Calu3 (cell line): ENCODE data around the gene KDELR1. TPM values are rescaled to one million over a fixed set of nuclear protein-coding genes. Genes with fewer than 3 reads are reported as not detected.

Experiments
- BruUV-seq: library from RNA; stranded (reverse); fragments of 400-500 nt; replicated peaks from 2 replicates; lab custom pipeline; 2021; lab: Mats Ljungman, UMichigan
- CTCF ChIA-PET: fragments of 300-600 bp; sonication (Branson Sonifier 250); formaldehyde crosslinking; loops from one replicate; lab custom pipeline; 2022; ENCODE audit warnings: antibody characterized with exemption; lab: Charles Lee
- DNase-seq: peaks from one replicate; pipeline ENCODE4 v3.0.0; 2022
- H3K27ac Mint-ChIP-seq: one replicate; pipeline ENCODE4 v1.8.0; 2022; ENCODE audit warnings: mixed read lengths; ENCODE audit not compliant: unreplicated experiment
- H3K27me3 Mint-ChIP-seq: one replicate; pipeline ENCODE4 v1.8.0; 2022; ENCODE audit warnings: mixed read lengths; ENCODE audit not compliant: unreplicated experiment
- H3K36me3 Mint-ChIP-seq: one replicate; pipeline ENCODE4 v1.8.0; 2022; ENCODE audit warnings: mild to moderate bottlenecking, moderate library complexity, mixed read lengths; ENCODE audit not compliant: insufficient read depth, unreplicated experiment
- H3K4me1 Mint-ChIP-seq: one replicate; pipeline ENCODE4 v1.8.0; 2022; ENCODE audit warnings: mild to moderate bottlenecking, low read depth, mixed read lengths; ENCODE audit not compliant: unreplicated experiment
- H3K4me3 Mint-ChIP-seq: one replicate; pipeline ENCODE4 v1.8.0; 2022; ENCODE audit warnings: mild to moderate bottlenecking, low read depth, moderate library complexity, mixed read lengths; ENCODE audit not compliant: unreplicated experiment
- H3K9me3 Mint-ChIP-seq: one replicate; pipeline ENCODE4 v1.8.0; 2022; ENCODE audit warnings: low read depth, mixed read lengths; ENCODE audit not compliant: unreplicated experiment
- intact Hi-C: fragments of 100-400 bp; cut with micrococcal nuclease; formaldehyde crosslinking; loops from one replicate; pipeline ENCODE4 v1.10.0; 2022; ENCODE audit not compliant: unreplicated experiment
- total RNA-seq: library from RNA; stranded (reverse); gene quantifications from 2 replicates; pipeline ENCODE4 v1.2.3, GENCODE V29; 2022
- TF ChIP-seq, protein P1 (sequence below): fragments of 200-600 bp; IDR thresholded peaks from one replicate; pipeline ENCODE4 v1.8.0; 2022; ENCODE audit warnings: antibody characterized with exemption; ENCODE audit not compliant: unreplicated experiment

KDELR1 gene
- total RNA-seq, 1 experiment from 2014 or later: 194 TPM

DNA sequence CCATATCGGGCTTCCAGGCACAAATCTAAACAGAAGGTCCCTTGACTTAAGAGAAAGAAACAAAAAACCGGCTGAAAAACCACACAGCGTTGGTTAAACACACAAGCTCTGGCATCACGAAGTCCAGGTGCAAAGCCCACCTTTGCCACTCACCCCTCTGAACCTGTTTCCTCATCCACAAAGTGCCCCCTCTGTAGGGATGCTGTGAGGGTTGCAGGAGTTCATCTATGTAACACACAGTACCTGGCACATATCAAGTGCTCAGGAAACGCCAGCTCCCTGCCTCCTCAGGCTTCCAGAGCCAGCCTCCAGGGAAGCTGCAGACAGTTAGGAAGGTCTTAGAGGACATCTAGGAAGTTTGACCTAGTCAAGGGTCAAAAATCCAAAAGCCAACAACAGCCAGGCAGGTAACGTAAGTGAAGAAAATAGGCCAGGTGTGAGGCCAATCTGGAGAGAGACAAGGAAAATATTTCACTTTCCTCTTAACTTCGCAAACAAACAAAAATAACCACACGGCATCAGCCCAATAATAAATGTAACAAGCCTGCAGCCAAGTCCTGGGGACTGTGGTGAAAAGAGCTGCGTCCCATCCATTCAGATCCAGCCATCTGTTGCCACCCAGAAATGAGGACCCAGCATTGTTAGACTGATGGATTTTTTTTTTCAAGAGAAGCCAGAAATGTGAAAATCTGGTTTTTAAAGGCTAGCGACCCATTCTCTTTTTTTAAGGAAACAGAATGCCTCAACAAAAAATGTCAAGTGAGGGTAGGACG is 10.0 kb downstream of the KDELR1 start:
- Mint-ChIP-seq H3K27me3 (no peaks in the 10 kb centered on the region), H3K4me3 (no peak overlapping the region), H3K9me3 (no peaks in the 10 kb centered on the region), H3K36me3 (peaks cover 51% of the 10 kb centered on the region), H3K27ac (no peak overlapping the region), H3K4me1 (no peaks in the 10 kb centered on the region)
- DNase-seq: no peak
- no TSS peak for BruUV-seq
- intact Hi-C loops: no loop called here
- TF ChIP-seq, protein P1, sequence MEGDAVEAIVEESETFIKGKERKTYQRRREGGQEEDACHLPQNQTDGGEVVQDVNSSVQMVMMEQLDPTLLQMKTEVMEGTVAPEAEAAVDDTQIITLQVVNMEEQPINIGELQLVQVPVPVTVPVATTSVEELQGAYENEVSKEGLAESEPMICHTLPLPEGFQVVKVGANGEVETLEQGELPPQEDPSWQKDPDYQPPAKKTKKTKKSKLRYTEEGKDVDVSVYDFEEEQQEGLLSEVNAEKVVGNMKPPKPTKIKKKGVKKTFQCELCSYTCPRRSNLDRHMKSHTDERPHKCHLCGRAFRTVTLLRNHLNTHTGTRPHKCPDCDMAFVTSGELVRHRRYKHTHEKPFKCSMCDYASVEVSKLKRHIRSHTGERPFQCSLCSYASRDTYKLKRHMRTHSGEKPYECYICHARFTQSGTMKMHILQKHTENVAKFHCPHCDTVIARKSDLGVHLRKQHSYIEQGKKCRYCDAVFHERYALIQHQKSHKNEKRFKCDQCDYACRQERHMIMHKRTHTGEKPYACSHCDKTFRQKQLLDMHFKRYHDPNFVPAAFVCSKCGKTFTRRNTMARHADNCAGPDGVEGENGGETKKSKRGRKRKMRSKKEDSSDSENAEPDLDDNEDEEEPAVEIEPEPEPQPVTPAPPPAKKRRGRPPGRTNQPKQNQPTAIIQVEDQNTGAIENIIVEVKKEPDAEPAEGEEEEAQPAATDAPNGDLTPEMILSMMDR: no peak
- CTCF ChIA-PET: interaction anchor here (0.5 to 0.6 kb wide), 2 partner anchors 109 to 1107 kb away, joined by 3 to 5 read pairs; no protein-coding TSS in a partner anchor

DNA sequence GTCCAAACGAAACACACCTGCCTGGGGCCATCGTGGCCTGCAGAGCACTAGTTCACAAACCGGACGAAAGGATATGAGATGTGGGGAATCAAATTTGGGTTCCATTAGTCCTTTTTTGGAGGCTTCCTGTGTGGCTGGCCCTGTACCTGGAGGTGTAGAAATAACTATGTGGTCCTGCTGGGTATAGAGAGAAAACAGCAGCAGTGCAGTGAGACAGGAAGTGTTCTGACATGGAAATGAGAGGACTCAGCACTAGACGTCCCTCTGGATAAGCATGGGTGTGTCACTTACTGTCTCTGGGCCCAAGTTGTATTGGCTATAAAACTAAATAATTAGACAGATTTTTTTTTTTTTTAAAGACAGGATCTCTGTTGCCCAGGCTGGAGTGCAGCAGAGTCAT is 12.3 kb downstream of the KDELR1 start:
- no peaks in the 10 kb centered on the region for H3K27me3 Mint-ChIP-seq
- TF ChIP-seq, protein P1: no peak
- no peaks in the 10 kb centered on the region for H3K4me1 Mint-ChIP-seq
- H3K4me3 Mint-ChIP-seq: no peak overlapping the region
- CTCF ChIA-PET: no interaction called here
- no peak overlapping the region for H3K27ac Mint-ChIP-seq
- BruUV-seq: no TSS peak
- H3K36me3 Mint-ChIP-seq: peaks cover 29% of the 10 kb centered on the region
- H3K9me3 Mint-ChIP-seq: no peaks in the 10 kb centered on the region
- intact Hi-C loops: no loop called here
- DNase-seq: no peak

DNA sequence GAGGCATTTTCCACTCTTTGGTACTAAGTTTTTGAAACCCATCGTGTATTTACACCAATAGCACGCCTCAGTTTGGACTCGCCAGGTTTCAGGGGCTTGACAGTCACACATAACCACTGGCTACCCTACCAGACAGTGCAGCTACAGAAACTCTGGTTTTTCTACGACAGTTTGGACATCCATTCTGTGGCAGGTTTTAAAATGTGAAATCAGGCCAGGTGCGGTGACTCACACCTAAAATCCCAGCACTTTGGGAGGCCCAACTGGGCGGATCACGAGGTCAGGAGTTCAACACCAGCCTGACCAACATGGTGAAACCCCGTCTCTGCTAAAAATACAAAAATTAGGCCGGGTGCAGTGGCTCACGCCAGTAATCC is 13.2 kb downstream of the KDELR1 start:
- no TSS peak for BruUV-seq
- Mint-ChIP-seq H3K36me3 (peaks cover 25% of the 10 kb centered on the region), H3K4me3 (no peak overlapping the region), H3K27me3 (peaks cover 4% of the 10 kb centered on the region), H3K4me1 (no peaks in the 10 kb centered on the region), H3K27ac (no peak overlapping the region), H3K9me3 (no peaks in the 10 kb centered on the region)
- CTCF ChIA-PET: no interaction called here
- intact Hi-C loops: no loop called here
- TF ChIP-seq, protein P1: no peak
- no peak for DNase-seq

DNA sequence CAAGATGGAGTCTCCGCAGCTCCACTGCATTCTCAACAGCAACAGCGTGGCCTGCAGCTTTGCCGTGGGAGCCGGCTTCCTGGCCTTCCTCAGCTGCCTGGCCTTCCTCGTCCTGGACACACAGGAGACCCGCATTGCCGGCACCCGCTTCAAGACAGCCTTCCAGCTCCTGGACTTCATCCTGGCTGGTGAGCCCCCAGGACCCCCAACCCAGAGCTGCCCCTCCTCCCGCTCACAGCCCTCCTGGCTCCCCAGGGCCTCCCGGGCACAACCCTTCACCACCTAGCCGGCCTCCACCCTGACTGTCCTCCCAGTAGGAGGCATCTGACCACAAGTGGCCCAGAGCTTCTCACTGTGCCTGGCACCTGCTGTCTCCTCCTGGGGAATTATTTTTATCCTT is 17.8 kb downstream of the KDELR1 start:
- Mint-ChIP-seq H3K36me3 (peaks cover 3% of the 10 kb centered on the region), H3K4me1 (no peaks in the 10 kb centered on the region), H3K4me3 (no peak overlapping the region), H3K27me3 (peaks cover 13% of the 10 kb centered on the region), H3K9me3 (no peaks in the 10 kb centered on the region), H3K27ac (no peak overlapping the region)
- DNase-seq: no peak
- BruUV-seq: no TSS peak
- TF ChIP-seq, protein P1: no peak
- intact Hi-C loops: no loop called here
- CTCF ChIA-PET: interaction anchor here (0.6 kb wide), 1 partner anchor 1218 kb away, joined by 3 read pairs; no protein-coding TSS in a partner anchor
